Gastroesophageal sphincter (tissue), 3 donors: Measurements from ENCODE around the gene PCSK4.

Experiments used
- EP300 ChIP-seq: sonication (generic); formaldehyde crosslinking; IDR thresholded peaks from one replicate; pipeline ENCODE4 v1.6.1; 2017; ENCODE audit warnings: antibody characterized with exemption, mild to moderate bottlenecking
- POLR2A ChIP-seq, 2 donors: fragments of 450-650 bp; IDR thresholded peaks; one replicate each; pipeline ENCODE4 v1.6.1; 2017; ENCODE audit warnings: antibody characterized with exemption in 2 of 2, mild to moderate bottlenecking in 2 of 2, moderate library complexity in 1 of 2
- POLR2AphosphoS5 ChIP-seq: sonication (generic); formaldehyde crosslinking; IDR thresholded peaks from one replicate; pipeline ENCODE4 v1.6.1; 2017; ENCODE audit warnings: antibody characterized with exemption
- TF ChIP-seq, protein P1 (sequence below), 4 experiments: fragments of 200-600 bp in 2 of 4; fragments of 450-650 bp in 2 of 4; sonication (generic) in 1 of 4; IDR thresholded peaks; one replicate each; pipeline ENCODE4 v1.5.1; 2017 to 2019; ENCODE audit warnings: antibody characterized with exemption in 4 of 4, mild to moderate bottlenecking in 2 of 4, moderate library complexity in 2 of 4

GRCh38 chr19:1528596-1529429, 38.7 kb upstream of the PCSK4 start:
- TF ChIP-seq POLR2A (IDR thresholded peaks at IDR 0.05): no peak
- TF ChIP-seq, protein P1, sequence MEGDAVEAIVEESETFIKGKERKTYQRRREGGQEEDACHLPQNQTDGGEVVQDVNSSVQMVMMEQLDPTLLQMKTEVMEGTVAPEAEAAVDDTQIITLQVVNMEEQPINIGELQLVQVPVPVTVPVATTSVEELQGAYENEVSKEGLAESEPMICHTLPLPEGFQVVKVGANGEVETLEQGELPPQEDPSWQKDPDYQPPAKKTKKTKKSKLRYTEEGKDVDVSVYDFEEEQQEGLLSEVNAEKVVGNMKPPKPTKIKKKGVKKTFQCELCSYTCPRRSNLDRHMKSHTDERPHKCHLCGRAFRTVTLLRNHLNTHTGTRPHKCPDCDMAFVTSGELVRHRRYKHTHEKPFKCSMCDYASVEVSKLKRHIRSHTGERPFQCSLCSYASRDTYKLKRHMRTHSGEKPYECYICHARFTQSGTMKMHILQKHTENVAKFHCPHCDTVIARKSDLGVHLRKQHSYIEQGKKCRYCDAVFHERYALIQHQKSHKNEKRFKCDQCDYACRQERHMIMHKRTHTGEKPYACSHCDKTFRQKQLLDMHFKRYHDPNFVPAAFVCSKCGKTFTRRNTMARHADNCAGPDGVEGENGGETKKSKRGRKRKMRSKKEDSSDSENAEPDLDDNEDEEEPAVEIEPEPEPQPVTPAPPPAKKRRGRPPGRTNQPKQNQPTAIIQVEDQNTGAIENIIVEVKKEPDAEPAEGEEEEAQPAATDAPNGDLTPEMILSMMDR (IDR thresholded peaks at IDR 0.05): no peak
- no peak for TF ChIP-seq EP300
- no peak for TF ChIP-seq POLR2AphosphoS5
